ENCODE results near the gene MYBBP1A. TPM values are rescaled to one million over a fixed set of nuclear protein-coding genes. Genes with fewer than 3 reads are reported as not detected.
"Not testable (repeated sequence)": the region's sequence is repeated elsewhere in the genome, so short reads cannot be mapped to it uniquely, and the experiment has no call there.

Gene MYBBP1A, protein sequence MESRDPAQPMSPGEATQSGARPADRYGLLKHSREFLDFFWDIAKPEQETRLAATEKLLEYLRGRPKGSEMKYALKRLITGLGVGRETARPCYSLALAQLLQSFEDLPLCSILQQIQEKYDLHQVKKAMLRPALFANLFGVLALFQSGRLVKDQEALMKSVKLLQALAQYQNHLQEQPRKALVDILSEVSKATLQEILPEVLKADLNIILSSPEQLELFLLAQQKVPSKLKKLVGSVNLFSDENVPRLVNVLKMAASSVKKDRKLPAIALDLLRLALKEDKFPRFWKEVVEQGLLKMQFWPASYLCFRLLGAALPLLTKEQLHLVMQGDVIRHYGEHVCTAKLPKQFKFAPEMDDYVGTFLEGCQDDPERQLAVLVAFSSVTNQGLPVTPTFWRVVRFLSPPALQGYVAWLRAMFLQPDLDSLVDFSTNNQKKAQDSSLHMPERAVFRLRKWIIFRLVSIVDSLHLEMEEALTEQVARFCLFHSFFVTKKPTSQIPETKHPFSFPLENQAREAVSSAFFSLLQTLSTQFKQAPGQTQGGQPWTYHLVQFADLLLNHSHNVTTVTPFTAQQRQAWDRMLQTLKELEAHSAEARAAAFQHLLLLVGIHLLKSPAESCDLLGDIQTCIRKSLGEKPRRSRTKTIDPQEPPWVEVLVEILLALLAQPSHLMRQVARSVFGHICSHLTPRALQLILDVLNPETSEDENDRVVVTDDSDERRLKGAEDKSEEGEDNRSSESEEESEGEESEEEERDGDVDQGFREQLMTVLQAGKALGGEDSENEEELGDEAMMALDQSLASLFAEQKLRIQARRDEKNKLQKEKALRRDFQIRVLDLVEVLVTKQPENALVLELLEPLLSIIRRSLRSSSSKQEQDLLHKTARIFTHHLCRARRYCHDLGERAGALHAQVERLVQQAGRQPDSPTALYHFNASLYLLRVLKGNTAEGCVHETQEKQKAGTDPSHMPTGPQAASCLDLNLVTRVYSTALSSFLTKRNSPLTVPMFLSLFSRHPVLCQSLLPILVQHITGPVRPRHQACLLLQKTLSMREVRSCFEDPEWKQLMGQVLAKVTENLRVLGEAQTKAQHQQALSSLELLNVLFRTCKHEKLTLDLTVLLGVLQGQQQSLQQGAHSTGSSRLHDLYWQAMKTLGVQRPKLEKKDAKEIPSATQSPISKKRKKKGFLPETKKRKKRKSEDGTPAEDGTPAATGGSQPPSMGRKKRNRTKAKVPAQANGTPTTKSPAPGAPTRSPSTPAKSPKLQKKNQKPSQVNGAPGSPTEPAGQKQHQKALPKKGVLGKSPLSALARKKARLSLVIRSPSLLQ (N-terminal part only)
- 28.5 TPM for total RNA-seq

- peak; percentile 94 for DNase-seq
Observed at GRCh38 chr17:4554997-4555799, at the start of gene MYBBP1A. Gene MYBBP1A (minus strand): TSS chr17:4555384. CDS start chr17:4555324, 60 bp downstream.

DNA sequence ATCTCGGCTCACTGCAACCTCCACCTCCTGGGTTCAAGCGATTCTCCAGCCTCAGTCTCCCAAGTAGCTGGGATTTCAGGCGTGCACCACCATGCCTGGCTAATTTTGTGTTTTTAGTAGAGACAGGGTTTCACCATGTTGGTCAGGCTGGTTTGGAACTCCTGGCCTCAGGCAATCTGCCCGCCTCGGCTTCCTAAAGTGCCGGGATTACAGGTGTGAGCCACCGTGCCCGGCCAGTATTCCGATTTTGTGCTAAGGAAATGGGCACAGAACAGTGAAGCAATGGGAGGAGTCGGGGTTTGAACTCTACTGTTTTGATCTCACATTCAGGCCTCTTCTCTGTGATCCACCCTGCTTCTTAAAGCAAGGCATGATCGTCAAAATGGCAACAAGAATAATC, 49.6 kb upstream of the MYBBP1A start:
- DNase-seq: not testable (repeated sequence)

GRCh38 chr17:4604111-4604644, 49.0 kb upstream of the MYBBP1A start:
- DNase-seq: no peak

- no peak for DNase-seq
Observed at GRCh38 chr17:4602041-4602440, 46.9 kb upstream of the MYBBP1A start.

DNA sequence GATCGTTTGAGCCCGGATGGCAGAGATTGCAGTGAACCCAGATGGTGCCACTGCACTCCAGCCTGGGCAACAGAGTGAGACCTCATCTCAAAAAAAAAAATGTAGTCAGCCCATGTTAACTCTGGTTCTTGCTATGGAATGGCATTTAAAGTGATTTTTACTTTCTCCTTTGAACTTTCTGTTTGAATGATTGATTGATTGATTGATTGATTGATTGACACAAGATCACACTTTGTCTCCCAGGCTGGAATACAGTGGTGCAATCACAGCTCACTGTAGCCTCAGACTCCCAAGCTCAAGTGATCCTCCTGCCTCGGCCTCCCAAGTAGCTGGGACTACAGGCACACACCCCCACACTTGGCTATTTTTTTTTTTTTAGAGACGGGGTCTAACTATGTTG, 46.1 kb upstream of the MYBBP1A start:
- DNase-seq: no peak

DNA sequence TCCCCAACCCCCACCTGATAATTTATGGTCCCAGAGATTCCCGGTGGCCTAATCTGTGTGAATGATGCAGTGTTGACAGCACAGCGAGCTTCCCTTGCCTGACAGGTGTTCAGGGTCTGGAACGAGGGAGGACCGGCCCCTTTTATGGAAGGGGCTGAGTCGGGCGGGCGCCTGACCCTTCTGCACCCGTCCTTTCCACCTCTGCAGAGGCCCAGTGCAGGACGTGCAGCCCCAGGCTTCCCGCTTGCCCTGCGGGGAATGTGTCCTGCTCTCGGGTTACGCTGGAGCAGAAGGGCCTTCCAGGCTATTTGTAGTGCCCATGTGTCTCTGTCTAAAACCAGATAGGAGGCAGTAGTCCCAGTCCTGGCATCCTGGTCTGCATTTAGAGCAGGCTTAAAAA, 45.4 kb upstream of the MYBBP1A start:
- no peak for DNase-seq

DNA sequence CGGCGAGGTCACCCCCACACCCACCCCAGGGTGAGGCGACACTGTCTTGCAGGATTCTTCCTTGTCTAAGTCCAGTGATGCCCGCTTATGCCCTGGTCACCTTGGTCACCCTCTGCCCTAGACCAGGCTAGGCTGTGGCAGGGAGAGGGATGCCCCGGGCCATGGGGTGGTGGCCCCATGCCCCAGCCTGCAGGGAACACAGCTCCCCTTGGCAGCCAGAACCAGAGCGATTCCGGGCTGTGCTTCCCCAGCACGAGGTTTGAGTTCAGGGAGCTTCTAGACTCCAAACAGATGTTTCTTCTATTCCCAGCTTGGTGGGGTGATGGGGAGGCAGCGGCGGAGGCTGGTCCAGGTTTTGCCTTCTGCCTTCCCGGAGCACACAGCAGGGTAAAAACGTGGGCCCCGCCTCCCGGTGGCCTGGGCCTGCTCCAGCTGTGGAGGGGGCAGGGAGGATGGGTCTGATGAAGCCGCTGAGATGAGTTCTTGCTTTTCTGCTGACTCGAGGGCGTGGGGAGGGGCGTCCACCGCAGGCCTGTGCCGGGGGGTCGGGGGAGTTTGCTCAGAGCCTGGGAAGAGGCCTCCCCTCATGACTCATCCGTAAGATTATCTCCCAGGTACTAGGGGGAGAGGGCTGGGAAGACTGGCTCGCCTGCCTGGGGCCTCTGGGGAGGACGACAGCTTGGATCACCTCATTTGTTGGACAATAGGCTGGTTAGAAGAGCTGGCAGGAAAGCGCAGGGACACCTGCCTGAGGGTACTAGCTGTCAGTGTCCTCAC, 44.5 kb upstream of the MYBBP1A start:
- DNase-seq: no peak

DNA sequence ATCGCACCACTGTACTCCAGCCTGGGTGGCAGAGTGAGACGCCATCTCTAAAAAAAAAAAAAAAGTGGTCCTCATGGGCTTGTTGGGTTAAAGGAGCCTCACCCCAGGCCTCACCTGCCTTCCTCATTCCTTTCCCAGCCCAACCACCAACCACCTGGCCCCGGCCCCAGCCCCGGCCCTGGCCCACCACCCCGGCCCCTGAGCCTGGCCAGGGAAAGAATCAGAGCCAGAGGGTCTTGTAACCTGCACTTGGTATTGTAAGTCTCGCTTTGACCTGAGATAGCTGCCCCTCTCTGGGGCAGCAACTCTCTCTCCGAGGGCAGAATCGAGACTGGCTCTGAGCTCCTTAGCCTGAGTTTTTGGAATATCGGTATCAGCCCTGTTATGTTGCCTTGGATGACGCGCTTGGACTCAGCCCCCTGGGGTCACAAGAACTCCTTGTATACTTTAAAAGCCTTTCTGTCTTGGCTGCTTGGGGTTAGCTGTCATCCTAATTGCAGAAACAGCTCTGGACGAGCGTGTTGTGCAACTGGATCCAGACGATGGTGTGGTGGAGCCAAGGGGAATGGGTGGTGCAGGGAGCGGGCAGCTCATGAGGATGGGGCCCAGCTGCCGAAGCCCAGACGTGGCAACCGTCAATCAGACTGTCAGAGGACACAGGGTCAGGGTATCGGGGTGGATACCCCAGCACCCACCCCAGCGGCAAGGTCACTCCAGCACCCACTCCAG, 43.8 kb upstream of the MYBBP1A start:
- DNase-seq: no peak

DNA sequence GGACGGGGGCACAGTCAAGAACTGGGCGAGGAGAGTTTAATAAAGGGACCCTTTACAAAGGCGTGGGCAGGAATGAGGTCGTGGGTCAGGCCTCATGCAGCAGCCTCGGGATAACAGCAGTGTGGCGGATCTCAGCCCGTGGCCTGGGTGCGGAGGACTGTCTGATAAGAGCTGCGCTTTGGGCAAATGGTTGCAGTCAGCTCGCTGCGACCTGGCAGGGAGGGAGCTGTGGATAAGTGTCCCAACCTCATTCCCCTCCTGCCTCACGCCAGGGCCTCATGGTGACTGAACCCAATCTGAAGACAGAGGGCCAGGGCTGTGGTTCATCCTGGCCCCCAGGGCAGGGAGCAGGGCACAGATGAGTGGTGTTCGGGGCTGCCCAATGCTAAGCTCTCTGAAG, 42.8 kb upstream of the MYBBP1A start:
- no peak for DNase-seq

- DNase-seq: no peak
Observed at GRCh38 chr17:4596636-4597380, 41.6 kb upstream of the MYBBP1A start.

DNA sequence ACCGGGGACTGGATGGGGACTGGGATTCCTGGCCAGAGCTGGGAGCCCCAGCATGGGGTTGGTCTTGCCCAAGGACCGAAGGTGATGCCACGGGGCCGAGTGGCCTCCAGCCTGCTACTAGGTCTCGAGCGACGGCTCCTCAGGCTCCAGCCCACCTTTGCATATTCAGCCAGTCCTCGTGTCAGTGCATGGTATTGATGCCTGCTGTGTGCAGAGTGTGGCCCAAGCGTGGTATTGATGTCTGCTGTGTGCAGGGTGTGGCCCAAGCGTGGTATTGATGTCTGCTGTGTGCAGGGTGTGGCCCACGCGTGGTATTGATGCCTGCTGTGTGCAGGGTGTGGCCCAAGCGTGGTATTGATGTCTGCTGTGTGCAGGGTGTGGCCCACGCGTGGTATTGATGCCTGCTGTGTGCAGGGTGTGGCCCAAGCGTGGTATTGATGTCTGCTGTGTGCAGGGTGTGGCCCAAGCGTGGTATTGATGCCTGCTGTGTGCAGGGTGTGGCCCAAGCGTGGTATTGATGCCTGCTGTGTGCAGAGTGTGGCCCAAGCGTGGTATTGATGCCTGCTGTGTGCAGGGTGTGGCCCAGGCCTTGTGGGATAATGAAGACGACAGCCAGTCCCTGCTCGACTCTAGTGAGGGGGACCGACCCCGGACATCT, 40.6 kb upstream of the MYBBP1A start:
- not testable (repeated sequence) for DNase-seq

DNA sequence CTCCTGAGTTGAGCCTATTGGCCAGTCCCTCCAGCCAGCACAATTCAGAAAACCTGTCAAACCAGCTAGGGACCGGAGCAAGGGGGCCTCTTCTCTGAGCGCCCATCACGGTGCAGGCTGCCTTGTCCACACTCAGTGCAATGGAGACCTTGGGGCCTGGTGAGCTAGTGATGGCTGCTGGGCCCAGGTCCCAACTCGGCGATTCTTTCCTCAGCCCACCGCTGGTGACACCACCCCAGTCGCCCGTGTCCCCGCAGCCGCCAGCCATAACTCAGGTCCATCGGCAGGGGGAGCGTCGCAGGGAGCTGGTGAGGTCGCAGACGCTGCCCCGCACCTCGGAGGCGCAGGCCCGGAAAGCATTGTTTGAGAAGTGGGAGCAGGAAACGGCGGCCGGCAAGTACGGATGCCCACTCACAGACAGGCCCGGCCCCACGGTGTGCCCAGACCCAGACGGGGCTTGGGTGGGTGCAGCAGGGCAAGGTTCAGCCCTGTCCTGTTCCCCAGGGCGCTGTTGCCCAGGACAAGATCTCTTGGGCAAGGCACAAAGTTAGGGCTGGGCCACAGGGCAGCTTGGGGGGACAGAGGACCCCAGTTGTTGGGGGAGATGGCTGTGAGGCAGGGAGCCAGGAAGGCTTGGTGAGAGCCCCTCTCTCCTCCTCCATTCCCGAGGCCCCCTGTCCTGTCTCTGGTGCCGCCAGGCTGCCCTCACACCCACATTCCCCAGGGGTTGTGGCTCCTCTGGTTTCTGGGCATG, 39.9 kb upstream of the MYBBP1A start:
- DNase-seq: no peak

- no peak for DNase-seq
Observed at GRCh38 chr17:4594406-4594805, 39.2 kb upstream of the MYBBP1A start.

GRCh38 chr17:4593021-4593421, 37.8 kb upstream of the MYBBP1A start:
- DNase-seq: no peak

- DNase-seq: no peak
Observed at GRCh38 chr17:4592240-4593005, 37.2 kb upstream of the MYBBP1A start.

GRCh38 chr17:4591529-4591928, 36.3 kb upstream of the MYBBP1A start:
- DNase-seq: no peak

DNA sequence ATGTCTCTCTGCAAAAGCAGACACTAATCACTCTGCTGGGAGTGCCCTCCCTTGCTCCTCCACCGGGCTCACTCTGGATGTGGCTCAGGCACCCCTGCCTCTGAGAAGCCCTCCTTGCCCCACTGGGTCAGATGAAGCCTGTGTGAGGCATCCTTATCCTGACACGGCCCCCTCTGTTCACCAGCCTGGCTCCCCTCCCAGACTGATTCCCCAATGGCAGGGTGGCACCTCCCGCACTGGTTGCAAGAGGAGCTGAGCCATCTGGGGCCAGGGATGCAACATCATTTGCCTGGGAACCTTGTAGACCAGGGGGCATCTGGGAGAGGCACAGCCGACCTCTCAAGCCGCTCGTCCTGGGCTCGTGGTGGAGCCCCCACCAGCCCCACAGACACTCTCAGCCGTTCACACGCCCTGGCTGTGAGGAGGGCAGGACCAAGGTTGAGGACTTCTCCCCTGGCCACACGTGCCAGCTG, 35.8 kb upstream of the MYBBP1A start:
- no peak for DNase-seq

All from occipital lobe (tissue), 2 donors.